Measurements from ENCODE around the gene RBMS3. TPM values are rescaled to one million over a fixed set of nuclear protein-coding genes. Genes with fewer than 3 reads are reported as not detected.

RBMS3 gene
- total RNA-seq, 1 donor from 2014 or later = 79.3 TPM

GRCh38 chr3:29731050-29731449 is 450.2 kb downstream of the RBMS3 start:
- DNase-seq (ENCODE audit: low spot score) = no peak

DNA sequence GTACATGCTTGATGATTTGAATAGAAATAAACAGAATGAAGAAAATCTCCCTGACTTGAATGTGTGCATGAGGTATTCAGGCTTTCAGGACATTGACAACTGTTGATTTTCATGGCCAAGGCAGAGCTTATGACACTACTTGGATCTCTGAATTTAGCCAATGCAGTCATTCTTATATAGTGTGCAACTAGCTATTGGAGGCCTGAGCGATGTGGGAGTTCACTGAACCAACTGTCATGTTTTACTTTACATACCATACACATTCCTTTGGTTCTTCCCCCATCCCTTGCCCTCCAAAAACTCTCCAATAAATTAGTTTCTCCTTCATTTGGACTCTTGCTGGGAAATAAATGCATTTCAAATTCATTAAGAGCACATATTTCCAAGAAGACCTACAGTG is 460.4 kb downstream of the RBMS3 start:
- no peak for DNase-seq (ENCODE audit: low spot score)

- no peak for DNase-seq (ENCODE audit: low spot score)
Measured at GRCh38 chr3:29745232-29745870, 464.5 kb downstream of the RBMS3 start.

- no peak for DNase-seq (ENCODE audit: low spot score)
Measured at GRCh38 chr3:29746163-29746760, 465.4 kb downstream of the RBMS3 start.

DNA sequence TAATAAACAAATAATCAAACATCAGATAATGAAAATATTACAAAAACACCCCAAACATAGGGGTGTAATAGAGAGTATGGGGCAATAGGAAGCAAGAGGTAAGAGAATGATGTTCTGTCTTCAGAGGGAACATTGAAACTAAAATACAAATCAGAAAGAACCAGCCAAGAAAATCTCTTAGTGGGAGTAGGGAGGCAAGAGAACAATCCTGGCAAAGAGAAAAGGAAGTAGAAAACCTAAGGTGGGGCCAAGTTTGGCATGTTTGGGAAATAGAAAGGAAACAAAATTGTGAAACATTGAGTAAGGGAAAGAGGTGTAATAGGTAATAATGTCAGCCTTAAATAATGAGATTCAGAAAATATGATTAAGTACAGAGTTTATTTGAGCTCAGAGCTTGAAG is 467.1 kb downstream of the RBMS3 start:
- no peak for DNase-seq (ENCODE audit: low spot score)

GRCh38 chr3:29751647-29752314 is 470.9 kb downstream of the RBMS3 start:
- DNase-seq (ENCODE audit: low spot score) = no peak

DNA sequence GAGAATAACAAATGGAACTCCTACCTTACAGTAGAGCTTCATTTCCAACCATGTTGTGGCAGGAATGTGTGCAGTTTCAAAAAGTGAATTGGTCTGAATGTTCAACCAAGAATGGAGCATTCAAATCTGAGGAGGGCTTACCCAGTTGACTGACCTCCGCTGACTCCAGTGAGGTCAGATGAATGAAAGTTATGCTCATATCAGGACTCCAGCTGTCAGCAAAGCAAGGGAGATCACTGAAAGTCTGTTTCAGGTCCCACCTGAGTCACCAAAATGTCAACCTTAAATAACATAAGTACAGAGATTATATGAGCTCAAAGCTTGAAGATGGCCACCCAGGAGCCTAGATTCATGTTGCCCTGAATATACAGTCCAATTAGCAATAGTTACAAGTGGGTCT is 473.5 kb downstream of the RBMS3 start:
- DNase-seq (ENCODE audit: low spot score) = no peak

DNA sequence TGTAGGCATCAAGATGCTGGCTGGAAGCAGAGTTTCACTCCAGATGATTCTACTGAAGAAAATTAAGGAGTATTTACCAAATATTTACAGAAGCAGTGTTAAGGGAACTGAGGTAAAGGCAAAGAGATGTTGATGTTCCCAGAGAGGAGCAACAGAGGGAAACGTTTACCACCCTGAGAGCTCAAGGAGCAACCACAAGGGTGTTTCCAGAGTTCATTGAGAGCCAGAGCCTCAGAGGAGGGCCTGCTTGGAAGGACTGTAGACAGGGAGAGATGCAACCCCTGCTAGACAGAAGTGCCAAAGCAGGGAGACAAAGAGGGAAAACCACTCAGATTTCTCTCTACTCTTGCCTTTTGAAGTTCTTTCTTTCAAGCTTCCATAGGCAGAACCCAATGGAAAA is 474.5 kb downstream of the RBMS3 start:
- no peak for DNase-seq (ENCODE audit: low spot score)

- DNase-seq (ENCODE audit: low spot score) = no peak
Measured at GRCh38 chr3:29757054-29757777, 476.3 kb downstream of the RBMS3 start.

DNA sequence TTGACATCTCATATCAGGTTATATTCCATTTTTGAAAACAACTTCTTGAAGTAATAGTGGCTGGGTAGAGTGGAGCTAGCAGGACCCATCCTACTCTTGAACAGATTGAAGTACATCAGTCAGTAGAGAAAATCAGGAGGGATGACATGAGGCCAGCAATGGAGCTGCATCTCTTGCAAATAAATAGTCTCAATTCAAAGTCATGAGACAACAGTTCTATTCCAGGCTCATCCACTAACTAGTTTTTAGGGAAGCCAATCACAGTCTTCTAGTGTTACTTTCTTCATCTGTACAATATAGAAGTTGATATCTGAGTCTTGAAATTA is 477.2 kb downstream of the RBMS3 start:
- DNase-seq (ENCODE audit: low spot score) = no peak

DNA sequence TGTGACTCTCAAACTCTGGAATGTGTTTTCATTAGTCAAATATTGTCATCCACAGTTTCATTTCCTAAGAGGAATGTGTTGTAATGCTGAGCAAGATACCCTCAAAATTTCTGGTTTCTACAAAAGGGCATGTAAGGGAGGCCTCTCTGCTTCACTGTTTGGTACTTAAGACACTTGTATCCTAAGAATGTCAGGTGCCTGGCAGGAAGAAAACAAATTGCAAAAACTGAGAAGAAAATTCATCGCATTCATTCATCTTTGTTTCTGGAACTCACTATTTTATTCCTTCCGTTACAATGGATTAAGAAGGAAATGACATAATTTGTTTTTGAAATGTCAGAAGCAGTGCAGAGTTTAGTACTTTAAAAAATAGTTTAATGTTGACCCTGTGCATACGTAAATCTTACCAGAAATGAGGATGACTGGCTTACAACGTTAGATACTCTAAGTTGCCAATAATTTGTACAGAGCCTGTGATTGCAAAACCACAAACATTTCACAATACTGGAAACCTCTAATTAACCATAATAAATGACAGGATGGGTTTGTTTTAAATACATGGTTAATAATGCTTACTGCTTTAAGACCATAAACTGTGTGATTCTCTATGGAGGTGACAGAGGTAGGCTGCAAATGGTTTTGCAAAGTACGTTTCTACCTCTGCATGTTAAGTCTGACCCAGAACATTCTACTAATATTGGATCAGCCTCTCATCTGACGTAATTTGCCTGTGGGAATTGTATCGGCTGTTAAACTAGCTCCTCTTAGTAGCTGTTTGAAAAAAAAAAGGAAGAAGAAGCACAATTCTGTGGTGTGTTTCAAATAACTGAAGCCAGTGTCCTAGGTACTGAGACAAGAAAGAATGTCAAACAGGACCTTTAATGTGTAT is 477.8 kb downstream of the RBMS3 start:
- no peak for DNase-seq (ENCODE audit: low spot score)

GRCh38 chr3:29759411-29760225 is 478.7 kb downstream of the RBMS3 start:
- DNase-seq (ENCODE audit: low spot score) = no peak

- no peak for DNase-seq (ENCODE audit: low spot score)
Measured at GRCh38 chr3:29760226-29760685, 479.4 kb downstream of the RBMS3 start.

DNA sequence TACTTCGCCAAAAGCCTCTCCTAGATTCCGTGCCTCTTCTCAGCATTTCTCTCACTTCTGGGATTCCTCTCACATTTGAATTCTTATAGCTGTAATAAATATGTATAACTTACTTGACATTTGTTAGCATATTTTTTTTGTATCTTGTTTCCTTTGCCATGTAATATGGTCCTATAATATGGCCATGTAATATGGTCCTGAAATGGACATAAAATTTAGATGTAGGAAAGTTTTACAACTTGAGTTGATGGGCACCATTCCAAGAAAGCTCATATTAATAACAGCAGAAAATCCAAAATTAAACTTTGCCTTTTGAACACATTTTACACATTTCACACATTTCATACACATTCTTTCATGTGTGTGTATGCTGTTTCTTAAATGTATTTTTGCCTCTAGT is 480.6 kb downstream of the RBMS3 start:
- DNase-seq (ENCODE audit: low spot score) = no peak

- DNase-seq (ENCODE audit: low spot score) = no peak
Measured at GRCh38 chr3:29763115-29763514, 482.2 kb downstream of the RBMS3 start.

- no peak for DNase-seq (ENCODE audit: low spot score)
Measured at GRCh38 chr3:29764041-29764440, 483.2 kb downstream of the RBMS3 start.

- no peak for DNase-seq (ENCODE audit: low spot score)
Measured at GRCh38 chr3:29764603-29765254, 483.9 kb downstream of the RBMS3 start.

DNA sequence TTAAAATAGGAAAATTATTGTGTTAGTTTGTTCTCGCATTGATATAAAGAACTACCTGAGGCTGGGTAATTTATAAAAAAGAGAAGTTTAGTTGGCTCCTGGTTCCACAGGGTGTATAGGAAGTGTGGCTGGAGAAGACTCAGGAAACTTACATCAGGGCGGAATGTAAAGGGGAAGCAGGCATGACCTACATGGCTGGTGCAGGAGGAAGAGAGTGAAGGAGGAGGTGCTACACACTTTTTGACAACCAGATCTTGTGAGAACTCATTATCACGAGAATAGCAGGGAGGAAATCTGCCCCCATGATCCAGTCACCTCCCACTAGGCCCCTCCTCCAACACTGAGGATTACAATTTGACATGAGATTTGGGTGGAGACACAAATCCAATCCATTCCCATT is 490.7 kb downstream of the RBMS3 start:
- no peak for DNase-seq (ENCODE audit: low spot score)

DNA sequence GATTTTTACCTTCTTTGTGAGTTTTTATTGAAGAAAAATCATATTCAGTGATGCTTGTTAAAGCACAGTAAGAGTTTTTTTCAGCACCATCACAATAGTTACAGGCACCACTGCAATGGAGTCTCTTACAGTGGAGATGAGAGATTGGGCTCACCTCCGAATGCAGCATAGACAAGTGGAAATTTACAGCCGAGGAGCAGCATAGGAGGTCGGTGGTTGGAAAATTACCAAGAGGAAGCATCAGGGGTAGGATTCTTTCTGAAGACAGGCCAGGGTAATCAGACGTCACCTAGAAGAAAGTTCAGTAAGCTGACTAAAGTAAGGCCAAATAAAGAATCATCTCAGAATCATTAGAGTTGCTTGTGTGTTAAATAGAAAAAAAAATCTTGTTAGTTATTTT is 491.6 kb downstream of the RBMS3 start:
- DNase-seq (ENCODE audit: low spot score) = no peak

- no peak for DNase-seq (ENCODE audit: low spot score)
Measured at GRCh38 chr3:29773481-29773880, 492.6 kb downstream of the RBMS3 start.
